ENCODE results near the gene PDP2.

Gene PDP2

DNA sequence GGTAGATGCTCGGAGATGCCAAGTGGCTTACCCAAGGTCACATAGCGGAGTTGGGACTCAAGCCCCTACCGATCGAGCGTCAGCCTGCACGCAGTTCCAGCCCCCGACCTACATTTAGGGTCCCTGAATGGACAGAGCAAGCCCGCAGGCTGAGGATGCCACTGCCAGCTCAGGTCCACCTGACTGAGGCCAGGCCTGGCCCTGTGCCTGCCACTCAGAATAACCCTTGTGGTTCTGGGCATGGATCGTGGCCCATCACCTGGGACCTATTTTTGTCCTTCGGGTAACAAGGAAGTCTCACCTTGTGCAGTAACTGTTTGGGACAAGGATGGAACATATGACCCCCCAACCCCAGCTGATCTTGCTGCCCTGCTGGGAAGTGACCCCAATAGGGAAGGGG is 21.3 kb downstream of the PDP2 start:
- TF ChIP-seq, protein P1, sequence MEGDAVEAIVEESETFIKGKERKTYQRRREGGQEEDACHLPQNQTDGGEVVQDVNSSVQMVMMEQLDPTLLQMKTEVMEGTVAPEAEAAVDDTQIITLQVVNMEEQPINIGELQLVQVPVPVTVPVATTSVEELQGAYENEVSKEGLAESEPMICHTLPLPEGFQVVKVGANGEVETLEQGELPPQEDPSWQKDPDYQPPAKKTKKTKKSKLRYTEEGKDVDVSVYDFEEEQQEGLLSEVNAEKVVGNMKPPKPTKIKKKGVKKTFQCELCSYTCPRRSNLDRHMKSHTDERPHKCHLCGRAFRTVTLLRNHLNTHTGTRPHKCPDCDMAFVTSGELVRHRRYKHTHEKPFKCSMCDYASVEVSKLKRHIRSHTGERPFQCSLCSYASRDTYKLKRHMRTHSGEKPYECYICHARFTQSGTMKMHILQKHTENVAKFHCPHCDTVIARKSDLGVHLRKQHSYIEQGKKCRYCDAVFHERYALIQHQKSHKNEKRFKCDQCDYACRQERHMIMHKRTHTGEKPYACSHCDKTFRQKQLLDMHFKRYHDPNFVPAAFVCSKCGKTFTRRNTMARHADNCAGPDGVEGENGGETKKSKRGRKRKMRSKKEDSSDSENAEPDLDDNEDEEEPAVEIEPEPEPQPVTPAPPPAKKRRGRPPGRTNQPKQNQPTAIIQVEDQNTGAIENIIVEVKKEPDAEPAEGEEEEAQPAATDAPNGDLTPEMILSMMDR (IDR thresholded peaks at IDR 0.05; ENCODE audit: low read depth, low read length) = no peak
- no peak overlapping the region for H3K4me3 ChIP-seq (replicated peaks in 1 of 2; ENCODE audit: low read depth in 2 of 2, low read length in 2 of 2)
- DNase-seq (ENCODE audit: low read depth in 2 of 2) = no peak

GRCh38 chr16:66902648-66903543 is 22.6 kb downstream of the PDP2 start:
- no peak overlapping the region for H3K4me3 ChIP-seq (replicated peaks in 1 of 2; ENCODE audit: low read depth in 2 of 2, low read length in 2 of 2)
- TF ChIP-seq, protein P1 (IDR thresholded peaks at IDR 0.05; ENCODE audit: low read depth, low read length) = no peak
- no peak for DNase-seq (ENCODE audit: low read depth in 2 of 2)

GRCh38 chr16:66903544-66904427 is 23.5 kb downstream of the PDP2 start:
- TF ChIP-seq, protein P1 (IDR thresholded peaks at IDR 0.05; ENCODE audit: low read depth, low read length) = no peak
- DNase-seq (ENCODE audit: low read depth in 2 of 2) = no peak
- H3K4me3 ChIP-seq (replicated peaks in 1 of 2; ENCODE audit: low read depth in 2 of 2, low read length in 2 of 2) = no peak overlapping the region

- no peak for DNase-seq (ENCODE audit: low read depth in 2 of 2)
- TF ChIP-seq, protein P1 (IDR thresholded peaks at IDR 0.05; ENCODE audit: low read depth, low read length) = no peak
- H3K4me3 ChIP-seq (replicated peaks in 1 of 2; ENCODE audit: low read depth in 2 of 2, low read length in 2 of 2) = no peak overlapping the region
Measured at GRCh38 chr16:66904428-66904845, 24.1 kb downstream of the PDP2 start.

DNA sequence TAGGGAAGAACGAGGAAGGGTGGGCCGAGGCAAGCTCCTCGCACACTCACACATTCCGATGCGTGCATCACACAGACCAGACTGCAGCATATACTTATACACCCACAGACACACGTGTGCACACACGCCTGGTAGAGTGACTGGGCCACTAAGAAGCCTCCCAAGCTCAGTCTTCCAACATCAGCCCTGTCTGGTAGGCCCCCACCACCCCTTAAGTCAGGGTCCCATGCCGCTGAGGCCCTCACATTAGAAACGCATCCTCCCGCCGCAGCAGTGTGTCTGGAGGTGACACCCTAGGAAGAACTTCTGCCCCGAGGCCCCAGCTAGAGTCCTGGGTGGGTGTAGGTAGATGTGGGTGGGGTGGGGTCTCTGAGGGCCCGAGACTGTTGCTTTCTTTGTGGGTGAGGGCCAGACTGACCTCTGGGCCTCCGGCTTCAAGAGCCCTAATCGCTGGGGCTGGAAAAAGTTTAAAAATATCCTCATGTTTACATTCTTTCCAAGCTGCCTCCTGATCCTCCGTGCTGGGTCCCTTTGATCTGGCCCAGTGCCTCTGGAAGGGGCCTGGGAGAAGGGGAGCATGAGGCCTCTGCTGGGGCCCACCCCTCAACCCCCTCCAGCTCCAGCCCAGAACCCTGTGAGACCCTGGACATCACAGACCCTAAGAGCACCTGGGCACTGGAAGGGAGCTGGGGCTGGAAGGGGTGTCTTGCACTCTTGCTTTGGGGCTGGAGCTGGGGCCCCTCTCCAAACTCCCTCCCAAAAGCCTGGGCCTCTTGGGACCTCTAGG is 24.7 kb downstream of the PDP2 start:
- H3K4me3 ChIP-seq (replicated peaks in 1 of 2; ENCODE audit: low read depth in 2 of 2, low read length in 2 of 2) = no peak overlapping the region
- DNase-seq (ENCODE audit: low read depth in 2 of 2) = no peak
- TF ChIP-seq, protein P1 (IDR thresholded peaks at IDR 0.05; ENCODE audit: low read depth, low read length) = no peak

All from cardiac fibroblast (primary cell).